Gastroesophageal sphincter (tissue), 3 donors: ENCODE measurements around the gene MCUB.

Experiments
- CTCF ChIP-seq, 4 experiments: fragments of 200-600 bp in 2 of 4; fragments of 450-650 bp in 2 of 4; sonication (generic) in 1 of 4; IDR thresholded peaks; one replicate each; pipeline ENCODE4 v1.5.1; 2017 to 2019; ENCODE audit warnings: antibody characterized with exemption in 4 of 4, mild to moderate bottlenecking in 2 of 4, moderate library complexity in 2 of 4
- EP300 ChIP-seq: sonication (generic); formaldehyde crosslinking; IDR thresholded peaks from one replicate; pipeline ENCODE4 v1.6.1; 2017; ENCODE audit warnings: antibody characterized with exemption, mild to moderate bottlenecking
- POLR2A ChIP-seq, 2 donors: fragments of 450-650 bp; IDR thresholded peaks; one replicate each; pipeline ENCODE4 v1.6.1; 2017; ENCODE audit warnings: antibody characterized with exemption in 2 of 2, mild to moderate bottlenecking in 2 of 2, moderate library complexity in 1 of 2
- POLR2AphosphoS5 ChIP-seq: sonication (generic); formaldehyde crosslinking; IDR thresholded peaks from one replicate; pipeline ENCODE4 v1.6.1; 2017; ENCODE audit warnings: antibody characterized with exemption

- TF ChIP-seq CTCF (IDR thresholded peaks at IDR 0.05) (no peak), POLR2A (IDR thresholded peaks at IDR 0.05) (no peak), POLR2AphosphoS5 (no peak), EP300 (no peak)
These were observed 111.3 kb downstream of the MCUB start for GRCh38 chr4:109671350-109671749.
